Gastrocnemius medialis (tissue), 4 donors: ENCODE measurements around the gene SLC6A20.

Experiments
- POLR2A ChIP-seq, 2 donors: fragments of 450-650 bp; IDR thresholded peaks; one replicate each; pipeline ENCODE4 v1.6.1; 2017; ENCODE audit warnings: antibody characterized with exemption in 2 of 2, mild to moderate bottlenecking in 2 of 2, moderate library complexity in 2 of 2
- TF ChIP-seq, protein P1 (sequence below), 5 experiments: fragments of 450-650 bp in 3 of 5; fragments of 200-600 bp in 2 of 5; sonication (generic) in 2 of 5; IDR thresholded peaks in 4 of 5; conservative IDR thresholded peaks in 1 of 5; 1 replicate in 4 of 5; 2 replicates in 1 of 5; pipeline ENCODE4 v1.5.1; 2016 to 2019; ENCODE audit warnings: antibody characterized with exemption in 5 of 5, mild to moderate bottlenecking in 3 of 5, moderate library complexity in 3 of 5

- TF ChIP-seq, protein P1, sequence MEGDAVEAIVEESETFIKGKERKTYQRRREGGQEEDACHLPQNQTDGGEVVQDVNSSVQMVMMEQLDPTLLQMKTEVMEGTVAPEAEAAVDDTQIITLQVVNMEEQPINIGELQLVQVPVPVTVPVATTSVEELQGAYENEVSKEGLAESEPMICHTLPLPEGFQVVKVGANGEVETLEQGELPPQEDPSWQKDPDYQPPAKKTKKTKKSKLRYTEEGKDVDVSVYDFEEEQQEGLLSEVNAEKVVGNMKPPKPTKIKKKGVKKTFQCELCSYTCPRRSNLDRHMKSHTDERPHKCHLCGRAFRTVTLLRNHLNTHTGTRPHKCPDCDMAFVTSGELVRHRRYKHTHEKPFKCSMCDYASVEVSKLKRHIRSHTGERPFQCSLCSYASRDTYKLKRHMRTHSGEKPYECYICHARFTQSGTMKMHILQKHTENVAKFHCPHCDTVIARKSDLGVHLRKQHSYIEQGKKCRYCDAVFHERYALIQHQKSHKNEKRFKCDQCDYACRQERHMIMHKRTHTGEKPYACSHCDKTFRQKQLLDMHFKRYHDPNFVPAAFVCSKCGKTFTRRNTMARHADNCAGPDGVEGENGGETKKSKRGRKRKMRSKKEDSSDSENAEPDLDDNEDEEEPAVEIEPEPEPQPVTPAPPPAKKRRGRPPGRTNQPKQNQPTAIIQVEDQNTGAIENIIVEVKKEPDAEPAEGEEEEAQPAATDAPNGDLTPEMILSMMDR (IDR thresholded peaks at IDR 0.05 in 4 of 5, conservative IDR thresholded peaks at IDR 0.05 in 1 of 5) = no peak
- no peak for TF ChIP-seq POLR2A (IDR thresholded peaks at IDR 0.05)
Observed at GRCh38 chr3:45751537-45752242, 44.6 kb downstream of the SLC6A20 start.
